Measurements from ENCODE around the gene SLC22A23.

The SLC22A23 gene

DNA sequence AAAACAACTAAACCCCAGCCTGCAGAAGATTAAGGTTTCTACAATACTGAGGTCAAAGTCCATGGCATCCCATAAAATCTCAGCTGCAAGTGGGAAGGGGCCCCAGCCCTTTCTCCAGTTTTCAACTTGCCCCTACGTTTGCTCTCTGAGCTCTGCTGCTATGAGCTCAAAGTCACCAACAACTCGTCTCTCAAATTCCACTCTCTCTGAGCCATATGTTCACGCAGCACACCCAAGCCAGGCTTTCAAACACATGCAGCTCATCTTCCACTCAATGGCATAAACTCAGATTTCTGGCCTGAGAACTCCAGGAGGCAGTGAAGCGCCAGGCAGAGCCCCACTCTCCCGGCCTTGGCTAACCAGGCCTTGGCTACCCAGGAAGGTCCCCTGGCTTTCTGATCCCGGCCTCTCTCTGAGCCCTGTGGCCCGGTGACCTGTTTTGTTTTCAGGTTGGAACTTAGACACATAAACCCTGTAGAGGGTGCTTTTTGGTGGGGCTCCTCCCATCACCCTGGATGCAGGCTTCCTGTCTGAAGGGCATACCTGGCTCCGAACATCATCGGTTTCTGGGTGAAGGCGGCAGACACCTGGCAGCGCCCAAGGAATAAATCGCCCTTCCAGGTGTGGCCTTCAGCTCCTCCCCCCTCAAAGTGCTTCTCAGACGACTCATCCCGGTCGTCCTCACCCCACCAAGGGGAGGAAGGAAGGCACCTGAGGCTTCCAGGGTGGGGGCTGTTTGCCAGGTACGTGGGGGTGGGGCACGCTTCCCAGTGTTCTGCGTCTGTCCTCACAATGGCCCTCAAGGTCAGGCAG, 12.4 kb downstream of the SLC22A23 start:
- no peak for DNase-seq

DNA sequence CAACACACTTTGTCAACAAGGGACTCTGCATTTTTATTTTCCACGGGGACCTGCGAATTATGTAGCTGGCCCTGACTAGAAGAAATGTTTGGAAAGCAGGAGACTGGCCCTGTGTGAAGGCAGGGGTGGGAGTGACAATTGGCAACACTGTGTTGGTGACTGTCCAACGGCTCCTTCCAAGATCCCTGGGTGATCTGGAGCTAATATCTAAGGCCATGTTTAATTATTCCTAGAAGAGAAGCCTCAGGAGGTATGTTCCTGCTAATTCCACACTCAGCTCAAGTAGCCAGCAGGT, 13.7 kb downstream of the SLC22A23 start:
- no peak for DNase-seq

DNA sequence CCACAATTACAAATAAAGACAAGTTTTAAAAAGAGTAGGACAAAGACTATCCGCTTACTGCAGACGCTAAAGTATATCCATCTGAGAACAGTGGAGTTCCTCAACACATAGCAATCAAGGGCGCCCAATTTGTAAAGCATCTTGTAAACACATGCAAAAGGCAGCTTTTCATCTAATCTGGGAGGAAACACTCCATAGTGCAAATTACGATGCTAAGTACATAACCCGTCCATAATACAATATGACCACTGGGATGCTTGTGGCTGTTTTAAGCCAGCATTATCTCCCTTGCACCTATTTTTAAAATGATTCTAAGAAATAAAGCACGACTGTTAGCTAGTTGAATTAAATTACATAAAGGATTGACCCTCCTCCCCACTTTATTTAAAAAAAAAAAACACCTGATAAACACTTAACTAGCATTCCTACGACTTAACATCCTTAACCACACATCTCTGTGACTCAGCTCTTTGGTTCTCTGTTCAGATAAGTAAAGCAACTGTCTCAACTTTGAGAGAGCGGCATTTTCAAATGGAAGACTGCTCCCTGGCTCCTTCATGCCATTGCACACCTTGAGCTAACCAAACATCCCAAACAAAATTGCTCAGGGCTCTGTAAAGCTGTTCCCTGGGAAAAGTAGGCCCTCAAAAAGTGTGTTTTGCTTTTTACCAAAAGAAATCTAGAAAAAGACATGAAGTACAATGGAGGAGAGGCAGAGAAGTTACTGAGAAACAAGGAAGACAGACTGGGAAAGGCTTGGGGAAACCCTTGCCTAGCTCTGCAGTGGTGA, 14.2 kb downstream of the SLC22A23 start:
- no peak for DNase-seq

DNA sequence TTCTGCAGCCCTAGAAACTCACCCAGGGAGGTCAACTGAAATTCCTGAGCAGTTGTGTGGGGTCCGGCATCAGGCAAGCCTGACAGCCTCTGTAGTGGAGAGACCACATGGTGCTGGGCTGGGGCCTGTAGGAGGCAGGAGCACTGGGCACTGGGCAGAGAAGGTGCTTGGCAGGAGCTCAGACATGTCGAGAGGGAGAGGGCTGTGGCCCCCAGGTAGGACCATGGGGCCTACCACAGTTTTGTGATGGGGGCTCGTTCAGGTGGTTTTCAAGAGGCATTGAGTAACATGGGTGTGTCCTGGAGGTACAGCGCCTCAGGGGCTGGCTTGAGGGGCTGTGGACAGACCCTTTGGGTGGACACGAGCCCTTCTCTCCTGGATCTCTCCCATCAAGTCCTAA, 15.9 kb downstream of the SLC22A23 start:
- no peak for DNase-seq

DNA sequence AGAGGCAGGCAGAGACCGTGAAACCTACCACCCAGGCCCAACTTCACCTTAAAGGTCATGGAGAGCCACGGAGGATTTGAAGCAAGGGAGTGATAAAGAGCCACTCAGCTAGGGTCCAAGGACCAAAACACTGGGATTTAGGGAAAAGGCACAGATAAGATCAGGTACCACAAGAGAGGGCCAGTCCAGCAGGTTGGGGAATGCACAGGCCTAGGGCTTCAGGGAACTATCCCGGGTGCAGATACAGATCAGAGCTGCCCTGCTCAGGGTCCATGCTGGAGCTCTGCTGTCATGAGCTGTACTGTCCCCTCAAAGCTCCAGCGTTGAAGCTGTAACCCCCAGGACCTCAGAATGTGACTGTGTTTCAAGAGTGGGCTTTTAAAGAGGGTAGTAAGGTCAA, 16.9 kb downstream of the SLC22A23 start:
- DNase-seq: no peak

DNA sequence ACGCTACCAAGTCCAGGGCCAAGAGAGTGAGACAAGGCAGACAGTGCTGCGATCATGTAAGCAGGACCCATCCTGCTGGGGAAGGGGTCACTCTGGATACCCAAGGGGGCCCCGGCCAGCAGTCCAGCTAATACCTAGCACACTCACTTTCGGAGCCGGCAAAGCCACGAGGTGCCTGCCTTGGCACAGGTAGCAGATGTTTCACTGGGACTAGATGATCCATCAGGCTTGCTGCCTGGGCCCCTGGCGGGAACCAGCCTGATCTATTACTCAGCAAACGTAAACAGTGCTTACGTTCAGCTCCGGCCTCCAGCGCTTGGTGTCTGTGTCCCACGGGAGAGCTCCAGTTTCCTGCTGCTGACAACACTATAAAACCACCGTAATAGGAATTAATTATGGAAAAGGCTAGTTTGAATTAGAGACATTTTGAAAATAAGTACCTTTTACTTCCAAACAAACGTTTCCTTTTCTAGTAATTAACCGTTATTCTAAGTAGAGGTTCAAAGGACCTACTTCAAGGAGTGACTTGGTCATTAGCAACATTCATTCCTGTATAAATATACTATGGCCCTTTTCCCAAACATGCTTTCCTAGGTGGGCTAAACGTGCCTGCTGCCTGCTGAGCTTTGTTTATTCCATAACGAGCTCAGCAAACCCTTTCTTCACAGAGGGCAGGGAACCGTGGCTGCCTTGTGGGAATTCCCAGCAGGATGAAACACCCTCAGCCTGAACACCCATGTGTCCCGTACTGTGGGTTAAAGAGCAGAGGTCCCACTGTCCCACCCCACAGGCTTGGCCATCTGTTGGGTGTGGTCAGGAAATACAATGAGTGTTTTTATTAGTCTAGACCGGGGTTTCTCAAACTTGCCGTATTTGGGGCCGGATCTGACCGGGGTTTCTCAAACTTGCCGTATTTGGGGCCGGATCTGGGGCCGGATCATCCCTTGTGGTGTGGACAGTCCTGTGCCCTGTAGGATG, 18.4 kb downstream of the SLC22A23 start:
- no peak for DNase-seq

DNA sequence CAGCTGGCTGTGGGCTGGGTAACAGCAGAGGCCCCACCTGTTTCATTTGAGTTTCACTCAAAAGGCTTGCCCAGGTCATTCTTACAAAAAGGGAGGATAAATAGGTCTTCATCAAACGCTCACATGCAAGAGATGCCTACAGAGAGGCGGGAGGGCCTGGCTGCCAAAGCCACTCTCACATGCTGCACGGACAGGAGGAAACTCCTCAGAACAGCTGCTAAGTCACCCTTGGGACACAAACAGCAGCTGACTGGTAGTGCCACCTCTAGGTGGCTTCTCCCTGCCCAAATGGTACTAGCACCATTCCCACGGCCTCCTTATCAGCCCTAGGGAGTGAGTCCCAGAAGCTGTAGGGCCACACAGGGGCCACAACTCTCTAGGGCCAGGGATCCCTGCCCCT, 23.8 kb downstream of the SLC22A23 start:
- DNase-seq: no peak

DNA sequence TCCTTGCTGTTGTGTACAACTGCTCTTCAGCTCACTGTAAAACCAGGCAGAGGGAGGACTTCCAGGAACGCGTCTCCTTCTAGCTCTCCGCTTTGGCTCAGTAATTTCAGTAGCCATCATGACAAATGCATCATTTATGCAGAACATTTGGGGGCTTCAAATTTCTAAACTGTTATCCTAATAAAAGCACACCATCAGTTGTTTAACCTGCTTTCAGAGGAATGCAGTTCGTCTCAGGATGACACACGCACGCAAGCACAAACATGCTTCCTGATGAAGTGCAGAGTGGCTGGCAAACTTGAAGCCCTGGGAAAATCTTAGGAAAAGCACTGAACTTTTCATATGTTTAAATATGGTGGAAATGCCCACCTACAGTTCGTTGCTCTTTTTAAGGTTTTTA, 24.4 kb downstream of the SLC22A23 start:
- DNase-seq: no peak

DNA sequence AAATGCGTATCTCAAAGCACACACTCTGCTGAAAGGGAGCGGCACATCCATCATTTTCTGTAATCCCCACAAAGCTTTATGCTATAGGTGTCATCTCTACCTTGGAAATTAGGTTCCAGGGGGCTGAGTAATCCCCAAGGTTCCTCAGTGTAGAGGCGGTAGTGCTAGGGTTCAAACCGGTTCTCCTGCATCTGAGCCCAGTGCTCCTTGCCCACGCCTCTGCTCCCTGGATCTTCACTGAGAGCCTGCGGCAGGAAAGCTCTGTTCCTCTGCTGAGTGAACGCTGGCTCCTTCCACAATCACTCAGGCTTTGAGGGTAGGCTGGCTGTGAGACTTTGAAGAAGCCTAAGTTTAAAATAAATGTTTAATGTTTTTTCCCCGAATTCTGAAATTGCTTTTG, 24.9 kb downstream of the SLC22A23 start:
- no peak for DNase-seq

DNA sequence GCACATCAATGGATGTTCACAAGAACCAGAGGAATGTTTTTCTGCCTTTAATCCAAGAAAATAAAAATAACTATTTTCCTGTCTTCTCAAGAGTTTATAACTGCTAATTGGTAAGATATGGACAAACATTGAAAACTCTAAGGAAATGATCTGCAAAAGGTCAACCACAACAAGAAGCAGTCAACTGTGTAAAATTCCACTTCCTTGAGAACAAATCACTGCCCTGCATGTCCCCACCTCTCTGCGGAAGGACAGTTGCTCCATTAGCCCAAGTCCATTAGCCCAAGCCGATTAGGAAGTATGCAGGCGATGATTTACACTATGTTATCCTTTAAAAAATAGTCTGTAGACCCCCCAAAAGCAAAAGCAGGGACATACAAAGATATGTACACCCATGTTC, 27.6 kb downstream of the SLC22A23 start:
- no peak for DNase-seq

DNA sequence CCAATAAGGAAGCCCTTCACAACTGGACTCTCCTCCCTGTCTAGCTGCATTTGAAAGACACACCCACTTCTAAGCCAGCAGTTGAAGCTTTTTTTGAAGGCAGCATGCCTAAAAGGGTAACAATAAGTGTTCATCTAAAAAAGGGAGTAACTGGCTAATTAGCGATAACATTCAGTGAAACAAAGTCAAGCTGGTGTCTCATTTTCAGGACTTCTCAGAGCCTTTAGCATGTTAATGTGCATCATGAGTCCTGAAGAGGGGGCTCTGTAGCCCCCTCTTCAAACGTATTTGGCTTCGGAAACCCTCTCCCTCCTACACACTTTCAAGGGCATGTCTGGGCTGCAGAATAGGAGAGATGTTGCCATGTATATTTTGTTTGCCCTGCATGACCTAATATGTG, 28.1 kb downstream of the SLC22A23 start:
- DNase-seq: no peak

DNA sequence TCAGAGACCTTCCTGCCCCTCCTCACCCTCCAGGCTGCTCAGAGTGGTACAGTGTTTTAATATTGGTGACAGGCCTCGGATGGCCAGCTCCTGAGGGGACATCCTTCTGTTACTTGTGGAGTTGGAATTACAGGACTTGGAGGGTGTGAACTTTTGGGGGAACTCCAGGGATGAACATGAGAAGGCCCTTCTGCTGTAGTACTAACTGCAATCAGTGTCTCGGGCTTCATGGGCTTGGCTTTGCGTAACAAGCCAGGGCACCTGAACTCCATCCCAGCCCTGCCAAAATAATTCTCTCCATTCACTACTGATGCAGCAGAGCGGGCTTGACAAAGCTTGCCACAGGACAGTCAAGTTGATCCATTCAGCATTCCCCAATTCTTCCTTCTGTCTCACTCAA, 28.6 kb downstream of the SLC22A23 start:
- DNase-seq: no peak

DNA sequence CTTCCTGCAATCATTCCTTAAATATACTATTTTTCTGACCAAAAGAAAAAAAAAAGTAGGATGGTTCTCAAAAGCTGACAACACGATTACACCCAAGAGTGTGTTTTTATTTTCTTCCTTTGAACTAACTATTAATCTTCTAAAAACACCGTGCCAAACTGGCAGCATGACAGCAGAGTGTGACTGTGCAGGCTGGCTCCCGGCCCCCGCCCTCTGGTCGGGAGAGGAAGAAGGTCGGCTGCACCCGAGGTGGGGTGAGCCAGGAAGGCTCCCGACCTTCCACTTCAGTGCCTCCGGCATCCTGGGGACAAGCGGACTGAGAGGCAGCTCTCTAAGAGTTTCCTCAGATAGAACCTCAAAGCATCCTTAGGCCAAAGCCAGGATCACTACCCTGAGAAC, 29.2 kb downstream of the SLC22A23 start:
- no peak for DNase-seq

DNA sequence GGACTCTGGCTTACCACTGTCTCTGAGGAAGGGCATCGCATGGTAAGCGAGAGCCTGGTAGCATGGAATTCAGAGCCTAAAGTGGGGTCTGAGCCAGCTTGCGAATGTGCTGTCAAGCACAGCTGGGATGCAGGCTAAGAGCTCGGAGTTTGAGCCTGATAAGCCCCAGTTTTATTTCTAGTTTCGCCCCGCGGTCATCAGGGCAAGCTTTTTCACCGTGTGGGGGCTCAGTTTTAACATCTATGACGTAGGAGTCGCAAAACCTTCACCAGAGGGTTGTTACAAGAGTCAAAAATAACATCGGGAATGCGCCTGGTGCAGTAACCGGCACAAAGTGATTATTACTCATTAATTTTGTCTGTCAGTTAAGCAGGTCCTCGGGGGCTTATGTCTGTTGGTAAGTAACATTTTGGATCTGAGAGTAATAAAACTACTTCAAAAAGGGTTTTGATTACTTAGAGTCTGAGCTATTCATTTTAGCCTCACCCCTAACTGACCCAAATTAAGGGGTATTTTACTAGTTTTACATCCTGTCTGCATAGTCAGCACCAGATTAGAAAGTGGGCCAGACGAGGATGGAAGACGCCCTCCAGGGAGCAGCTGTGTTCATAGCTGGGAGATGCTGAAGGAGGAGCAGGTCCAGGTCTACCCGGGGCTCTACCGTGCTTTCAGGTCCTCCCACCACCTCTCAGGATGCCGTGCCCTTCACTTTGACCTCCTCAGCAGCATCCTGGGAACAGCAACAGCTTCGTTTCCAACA, 29.7 kb downstream of the SLC22A23 start:
- no peak for DNase-seq

DNA sequence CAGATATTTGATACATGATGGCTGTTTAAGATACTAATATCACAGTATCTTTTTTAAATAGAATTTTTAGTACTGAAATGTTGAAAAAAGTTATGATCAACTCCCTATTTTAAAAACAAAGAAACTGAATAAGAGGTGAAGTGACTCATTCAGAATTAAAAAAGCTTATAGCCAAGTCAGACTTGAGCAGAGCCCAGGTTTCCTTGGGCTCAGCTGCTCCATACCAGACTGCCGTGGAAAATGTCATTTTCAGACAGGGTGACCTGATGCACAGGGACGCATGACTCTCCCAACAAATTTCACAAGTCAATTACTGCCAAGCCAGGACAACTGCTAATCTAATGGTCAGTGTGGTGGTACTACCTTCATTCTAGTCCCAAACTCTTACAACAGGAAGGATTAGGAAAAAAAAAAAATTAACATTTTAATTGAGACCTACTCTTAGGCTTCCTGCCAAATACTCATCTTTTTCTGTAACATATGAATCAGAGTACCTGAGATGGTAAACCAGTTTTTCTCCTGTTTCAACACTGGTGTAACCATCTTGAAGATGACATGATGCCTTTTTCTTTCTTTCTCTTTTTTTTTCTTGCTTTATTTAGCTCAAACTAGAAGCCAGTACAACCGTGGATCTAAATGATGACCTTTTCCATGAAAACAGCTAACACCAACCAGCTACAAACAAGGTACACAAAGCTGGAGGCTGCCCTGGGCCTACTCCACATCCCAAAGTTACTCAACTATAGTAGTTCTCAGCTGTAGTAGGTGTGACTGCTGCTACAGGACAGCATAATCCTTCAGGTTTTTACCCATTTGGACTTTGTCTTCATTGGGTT, 30.5 kb downstream of the SLC22A23 start:
- no peak for DNase-seq

DNA sequence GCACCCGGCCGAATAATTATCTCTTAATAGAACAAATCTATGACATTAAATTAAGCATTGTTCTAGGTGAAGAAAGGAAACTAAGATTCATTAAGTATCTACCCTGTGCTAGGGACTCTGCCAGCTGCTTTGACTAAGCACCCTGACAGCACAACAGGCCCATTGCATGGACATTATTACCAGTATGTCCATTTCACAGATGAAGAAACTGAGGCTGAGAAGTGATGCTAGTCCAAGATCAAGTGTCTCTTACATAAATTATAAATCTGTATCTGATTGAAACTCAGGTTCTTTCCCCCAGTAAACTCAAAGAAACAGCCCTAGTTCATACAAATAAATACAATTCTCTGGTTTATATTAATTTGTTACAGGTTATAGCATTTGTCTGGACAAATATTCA, 31.3 kb downstream of the SLC22A23 start:
- DNase-seq: no peak

DNA sequence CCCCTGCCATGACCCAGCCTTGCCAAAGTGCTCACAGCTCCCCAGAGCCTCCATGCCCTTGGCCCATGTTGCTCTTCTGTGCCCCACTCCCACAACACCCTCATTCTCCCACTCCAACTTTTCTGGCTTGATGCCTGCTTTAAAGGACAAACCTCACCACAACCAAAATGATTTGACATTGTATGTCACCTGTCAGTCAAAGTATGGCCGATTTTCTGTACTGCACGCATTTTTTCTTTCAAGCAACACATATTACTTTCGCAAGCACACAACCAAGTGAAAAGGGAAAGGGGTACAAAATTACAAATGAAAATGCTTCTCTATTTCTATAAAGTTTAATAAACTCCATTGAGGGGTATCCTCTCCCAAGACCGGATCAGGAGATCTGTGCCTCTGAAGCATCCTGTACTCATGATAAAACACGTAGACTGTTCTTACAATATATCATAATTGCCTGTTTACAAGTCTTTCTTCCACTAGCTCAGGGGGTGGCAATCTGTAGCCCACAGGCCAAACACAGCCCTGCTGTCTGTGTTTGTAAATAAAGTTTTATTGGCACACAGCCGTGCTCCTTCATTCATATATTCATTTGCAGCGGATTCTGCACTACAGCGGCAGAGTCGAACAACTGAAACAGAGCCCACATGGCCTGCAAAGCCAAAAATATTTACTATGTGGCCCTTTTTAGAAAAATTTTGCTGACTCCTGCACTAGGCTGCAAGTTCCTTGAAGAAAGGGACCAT, 32.5 kb downstream of the SLC22A23 start:
- DNase-seq: no peak

DNA sequence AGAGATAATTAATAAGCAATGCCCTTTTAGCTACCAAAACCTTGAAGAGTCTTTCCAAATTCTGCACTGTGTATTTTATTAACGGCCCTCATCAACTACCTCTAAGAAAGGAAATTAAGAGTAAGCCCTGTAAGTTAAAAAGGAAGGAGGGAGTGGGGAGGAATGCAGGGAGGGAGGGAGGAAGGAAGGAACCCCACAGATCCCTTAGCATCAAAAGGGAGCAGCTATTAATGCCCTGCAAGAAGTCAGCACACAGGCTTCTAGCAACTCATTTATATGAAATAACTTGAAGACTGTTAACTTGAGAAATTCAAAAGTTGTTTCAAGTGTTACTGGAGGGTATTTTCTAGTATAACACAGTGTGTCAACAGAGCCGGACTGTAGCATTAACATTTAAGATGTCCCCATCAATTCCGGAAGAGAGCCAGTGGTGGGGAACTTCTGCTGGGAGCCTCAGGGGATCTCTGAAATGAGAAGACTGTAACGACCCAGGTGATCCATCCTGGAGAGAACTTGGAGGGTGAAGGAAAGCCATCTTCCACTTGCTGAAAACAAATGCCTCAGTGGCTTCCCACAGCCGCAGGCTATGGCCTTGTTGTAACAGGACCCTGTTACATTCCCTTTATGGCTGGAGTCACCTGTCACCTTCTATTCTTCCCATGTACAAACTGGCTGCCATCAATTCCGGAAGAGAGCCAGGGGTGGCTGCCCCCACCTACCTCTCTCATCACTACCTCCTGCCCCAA, 33.2 kb downstream of the SLC22A23 start:
- DNase-seq: no peak

DNA sequence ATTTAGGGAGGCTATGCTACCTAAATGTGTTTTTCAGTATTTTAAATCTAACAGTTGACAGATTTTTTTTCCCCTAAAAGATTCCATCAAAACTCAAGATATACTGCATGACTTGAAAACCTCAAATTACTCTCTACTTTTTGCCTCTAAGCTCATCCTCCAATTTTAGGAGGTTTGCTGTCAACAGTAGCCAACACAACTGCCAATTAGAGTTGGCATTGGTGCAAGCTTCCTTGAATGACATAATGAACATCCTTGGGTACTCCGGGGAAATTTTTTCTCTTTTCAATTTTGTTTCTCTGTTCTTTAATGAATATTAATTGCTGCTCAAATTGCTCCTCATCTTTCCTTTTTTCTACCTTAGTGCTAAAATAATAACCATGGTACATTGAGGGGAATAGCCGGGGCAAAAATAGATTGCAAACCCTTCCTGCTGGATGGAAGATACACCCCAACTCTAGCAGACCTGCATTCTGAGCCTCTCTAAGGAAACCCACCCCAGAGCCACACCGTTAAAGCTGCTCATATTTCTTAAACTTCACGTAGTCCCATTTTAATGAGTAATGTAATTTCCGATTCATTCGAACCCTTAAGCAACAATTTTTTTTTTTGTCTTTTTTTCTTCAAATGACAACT, 34.3 kb downstream of the SLC22A23 start:
- no peak for DNase-seq

Data from CD4-positive, alpha-beta T cell treated with Interleukin-17A for 4 hours (primary cell).